AG09309 (cell line): ENCODE results near the gene KPNB1.

Experiments used
- DNase-seq: peaks from one replicate; pipeline ENCODE4 v3.0.0-alpha.2; 2010; ENCODE audit warnings: low read depth
- H3K4me3 ChIP-seq: 2 replicates; pipeline ENCODE4 v1.5.1; 2011; ENCODE audit warnings: mild to moderate bottlenecking, low read depth, low read length, moderate library complexity; ENCODE audit not compliant: control insufficient read depth
- TF ChIP-seq, protein P1 (sequence below): IDR thresholded peaks from 2 replicates; pipeline ENCODE4 v1.5.1; 2011; ENCODE audit warnings: mild to moderate bottlenecking, low read depth, low read length, inconsistent platforms; ENCODE audit not compliant: insufficient read depth, control insufficient read depth; ENCODE audit errors: missing control alignments

KPNB1 gene

GRCh38 chr17:47709594-47709993 lies 59.9 kb downstream of the KPNB1 start:
- TF ChIP-seq, protein P1, sequence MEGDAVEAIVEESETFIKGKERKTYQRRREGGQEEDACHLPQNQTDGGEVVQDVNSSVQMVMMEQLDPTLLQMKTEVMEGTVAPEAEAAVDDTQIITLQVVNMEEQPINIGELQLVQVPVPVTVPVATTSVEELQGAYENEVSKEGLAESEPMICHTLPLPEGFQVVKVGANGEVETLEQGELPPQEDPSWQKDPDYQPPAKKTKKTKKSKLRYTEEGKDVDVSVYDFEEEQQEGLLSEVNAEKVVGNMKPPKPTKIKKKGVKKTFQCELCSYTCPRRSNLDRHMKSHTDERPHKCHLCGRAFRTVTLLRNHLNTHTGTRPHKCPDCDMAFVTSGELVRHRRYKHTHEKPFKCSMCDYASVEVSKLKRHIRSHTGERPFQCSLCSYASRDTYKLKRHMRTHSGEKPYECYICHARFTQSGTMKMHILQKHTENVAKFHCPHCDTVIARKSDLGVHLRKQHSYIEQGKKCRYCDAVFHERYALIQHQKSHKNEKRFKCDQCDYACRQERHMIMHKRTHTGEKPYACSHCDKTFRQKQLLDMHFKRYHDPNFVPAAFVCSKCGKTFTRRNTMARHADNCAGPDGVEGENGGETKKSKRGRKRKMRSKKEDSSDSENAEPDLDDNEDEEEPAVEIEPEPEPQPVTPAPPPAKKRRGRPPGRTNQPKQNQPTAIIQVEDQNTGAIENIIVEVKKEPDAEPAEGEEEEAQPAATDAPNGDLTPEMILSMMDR: no peak
- no peak for DNase-seq
- H3K4me3 ChIP-seq: no peak overlapping the region

DNA sequence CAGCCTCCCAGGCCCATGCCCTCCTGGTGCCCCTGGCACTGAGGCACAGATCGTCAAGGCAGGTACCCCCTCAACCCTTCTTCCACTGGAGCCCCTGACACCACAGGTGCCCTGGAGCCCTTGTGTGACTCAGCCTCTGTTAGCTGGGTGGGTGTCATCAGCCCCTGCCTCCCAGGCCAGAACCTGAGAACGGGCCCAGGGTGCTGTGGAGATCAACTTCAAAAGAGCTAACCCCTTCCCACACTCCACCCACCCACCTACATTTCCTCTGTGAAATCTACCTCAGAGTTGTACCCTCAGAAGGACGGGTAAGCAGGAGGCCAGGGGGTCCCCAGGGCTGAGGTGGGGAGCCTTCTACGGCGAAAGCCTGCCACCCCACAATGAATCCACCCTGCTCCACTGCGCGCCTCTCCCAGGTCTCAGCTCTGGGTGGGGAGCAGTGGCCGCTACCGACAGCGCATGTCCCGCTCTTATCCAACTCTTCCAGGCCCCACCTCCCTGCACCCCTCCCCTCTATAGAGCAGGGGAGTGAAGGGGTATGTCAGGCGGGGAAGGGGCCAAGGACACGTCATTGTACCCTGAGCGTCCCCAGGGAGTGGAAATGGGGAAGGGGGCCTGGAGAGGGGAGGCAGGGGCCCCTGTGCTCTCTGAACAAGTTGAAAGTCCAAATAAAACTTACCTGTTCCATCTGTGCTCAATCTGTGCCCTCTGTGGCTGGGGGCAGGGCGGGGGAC lies 61.8 kb downstream of the KPNB1 start:
- no peak for DNase-seq
- TF ChIP-seq, protein P1: no peak
- H3K4me3 ChIP-seq: no peak overlapping the region

GRCh38 chr17:47712330-47713023 lies 62.8 kb downstream of the KPNB1 start:
- no peak overlapping the region for H3K4me3 ChIP-seq
- TF ChIP-seq, protein P1: no peak
- no peak for DNase-seq

DNA sequence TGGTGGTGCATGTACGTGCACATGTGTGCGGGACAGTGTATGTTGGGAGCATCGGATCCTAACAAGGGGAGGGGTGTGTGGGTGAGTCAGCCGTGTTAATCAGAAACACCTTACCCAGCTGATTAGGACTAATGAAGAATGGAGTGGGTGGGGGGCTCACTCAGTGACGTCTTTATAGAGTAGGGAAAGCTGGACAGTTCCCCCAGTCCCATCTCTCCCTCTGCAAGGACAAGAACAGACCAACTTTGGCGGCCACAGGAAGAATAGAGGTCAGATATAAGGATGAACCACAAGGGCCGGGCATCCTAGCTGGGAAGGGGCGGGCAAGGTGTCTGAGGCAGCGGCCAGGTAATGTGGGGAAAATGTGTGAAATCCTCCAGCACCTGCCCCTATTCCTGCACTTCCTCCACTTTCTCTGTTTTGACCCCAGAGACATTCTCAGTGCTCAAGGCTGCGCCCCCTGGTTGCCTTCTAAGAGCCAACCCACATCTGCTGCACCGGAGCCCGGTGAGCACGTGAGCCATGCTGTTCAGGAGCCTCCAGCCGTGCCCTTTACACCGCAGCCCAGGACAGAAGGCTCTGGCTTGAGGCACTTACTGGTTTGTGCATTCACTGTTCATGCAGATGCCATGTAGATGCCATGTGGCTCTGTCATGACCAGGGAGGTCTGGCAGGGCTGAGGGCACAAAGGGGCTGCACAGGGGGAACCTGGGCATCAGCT lies 64.4 kb downstream of the KPNB1 start:
- DNase-seq: no peak
- TF ChIP-seq, protein P1: no peak
- no peak overlapping the region for H3K4me3 ChIP-seq

- no peak for DNase-seq
- TF ChIP-seq, protein P1: no peak
- no peak overlapping the region for H3K4me3 ChIP-seq
Measured at GRCh38 chr17:47714773-47715396, 65.2 kb downstream of the KPNB1 start.

GRCh38 chr17:47715669-47716325 lies 66.1 kb downstream of the KPNB1 start:
- TF ChIP-seq, protein P1: no peak
- H3K4me3 ChIP-seq: no peak overlapping the region
- no peak for DNase-seq
